AG04449 (cell line): ENCODE data around the gene HSD17B8.

Experiments
- CTCF ChIA-PET: fragments of 350-600 bp; formaldehyde crosslinking; extraction: SDS; loops from one replicate; lab custom pipeline; 2021; ENCODE audit warnings: antibody characterized with exemption; lab: Yijun Ruan, JAX
- POLR2A ChIA-PET: fragments of 400-600, 350-600 bp; formaldehyde crosslinking; extraction: SDS; loops from one replicate; lab custom pipeline; 2020; ENCODE audit warnings: antibody characterized with exemption, inconsistent platforms; lab: Yijun Ruan, JAX
- DNase-seq: peaks from one replicate; pipeline ENCODE4 v3.0.0-alpha.2; 2010; ENCODE audit warnings: low read depth, low spot score
- H3K4me3 ChIP-seq: 2 replicates; pipeline ENCODE4 v1.5.1; 2011; ENCODE audit warnings: low read depth, mild to moderate bottlenecking, control low read depth, low read length
- CTCF ChIP-seq: IDR thresholded peaks from one replicate; pipeline ENCODE4 v1.5.1; 2011; ENCODE audit warnings: mild to moderate bottlenecking, moderate library complexity, low read length, control low read depth, inconsistent platforms; ENCODE audit not compliant: insufficient read depth; ENCODE audit errors: missing control alignments

The HSD17B8 gene

GRCh38 chr6:33177552-33178446 lies 26.7 kb upstream of the HSD17B8 start:
- no peak overlapping the region for H3K4me3 ChIP-seq
- POLR2A ChIA-PET: no interaction called here
- CTCF ChIA-PET: interaction anchor here (0.7 to 1.8 kb wide), 4 partner anchors 16 to 71 kb away, joined by 3 to 8 read pairs (median 4); no protein-coding TSS in a partner anchor
- no peak for DNase-seq
- no peak for TF ChIP-seq CTCF

GRCh38 chr6:33178755-33179475 lies 25.5 kb upstream of the HSD17B8 start:
- H3K4me3 ChIP-seq: no peak overlapping the region
- CTCF ChIA-PET: interaction anchor here (1.1 to 1.8 kb wide), 4 partner anchors 17 to 70 kb away, joined by 3 to 8 read pairs (median 5); no protein-coding TSS in a partner anchor
- POLR2A ChIA-PET: no interaction called here
- no peak for TF ChIP-seq CTCF
- no peak for DNase-seq

GRCh38 chr6:33181141-33181540 lies 23.3 kb upstream of the HSD17B8 start:
- H3K4me3 ChIP-seq: no peak overlapping the region
- no peak for TF ChIP-seq CTCF
- ChIA-PET POLR2A (no interaction called here), CTCF (interaction anchor here (1.5 kb wide), 1 partner anchor 9 kb away, joined by 7 read pairs; no protein-coding TSS in a partner anchor)
- no peak for DNase-seq

- no peak overlapping the region for H3K4me3 ChIP-seq
- ChIA-PET CTCF (interaction anchor here (0.7 to 1.2 kb wide), 5 partner anchors 9 to 21 kb away, joined by 3 to 7 read pairs (median 5); no protein-coding TSS in a partner anchor), POLR2A (no interaction called here)
- DNase-seq: no peak
- no peak for TF ChIP-seq CTCF
These were observed 21.3 kb upstream of the HSD17B8 start for GRCh38 chr6:33183071-33183683.

- no peak for DNase-seq
- POLR2A ChIA-PET: no interaction called here
- no peak overlapping the region for H3K4me3 ChIP-seq
- CTCF ChIA-PET: no interaction called here
- TF ChIP-seq CTCF: no peak
These were observed 19.3 kb upstream of the HSD17B8 start for GRCh38 chr6:33185190-33185589.
